ENCODE results near the gene FNDC3B.
A peak's percentile ranks its signal among the peaks of the same experiment; 100 is the strongest.
"Not testable (repeated sequence)": the region's sequence is repeated elsewhere in the genome, so short reads cannot be mapped to it uniquely, and the experiment has no call there.

Gene FNDC3B

DNA sequence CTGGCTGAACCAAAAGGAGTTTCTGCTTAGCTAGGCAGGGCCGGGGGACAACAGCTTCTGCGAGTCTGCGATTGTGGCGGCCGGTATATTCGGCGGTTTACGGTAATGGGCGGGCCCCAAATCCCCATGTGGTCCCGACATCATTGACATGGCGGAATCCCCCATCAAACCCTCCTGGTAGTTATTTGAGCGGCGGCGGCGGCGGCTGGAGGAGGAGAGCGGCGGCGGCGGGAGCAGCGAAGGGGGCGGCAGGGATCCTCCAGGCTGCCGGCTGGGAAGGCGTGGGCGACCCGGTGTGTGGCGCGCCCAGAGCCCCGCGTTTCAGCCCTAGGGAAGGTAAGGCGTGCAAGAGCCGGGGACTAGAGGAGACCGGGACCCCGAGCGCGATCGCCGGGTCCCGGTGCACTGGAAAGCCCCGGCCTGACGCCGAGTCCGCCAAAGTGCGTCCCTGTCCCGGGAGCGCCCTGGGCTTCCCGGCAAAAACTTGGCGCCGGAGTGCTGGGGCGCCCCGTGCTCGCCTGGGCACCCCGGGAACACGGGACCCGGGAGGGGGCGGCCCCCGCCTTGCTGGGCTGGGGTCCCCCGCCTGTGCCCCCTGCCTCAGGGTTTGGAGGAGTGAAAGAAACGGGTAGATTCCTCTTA is at the start of gene FNDC3B:
Gene FNDC3B (plus strand): TSS at position 143 of the 642 bp plus-strand sequence. CDS start 72,902 bp downstream, outside the sequence.
- peak; percentile 98 for DNase-seq

DNA sequence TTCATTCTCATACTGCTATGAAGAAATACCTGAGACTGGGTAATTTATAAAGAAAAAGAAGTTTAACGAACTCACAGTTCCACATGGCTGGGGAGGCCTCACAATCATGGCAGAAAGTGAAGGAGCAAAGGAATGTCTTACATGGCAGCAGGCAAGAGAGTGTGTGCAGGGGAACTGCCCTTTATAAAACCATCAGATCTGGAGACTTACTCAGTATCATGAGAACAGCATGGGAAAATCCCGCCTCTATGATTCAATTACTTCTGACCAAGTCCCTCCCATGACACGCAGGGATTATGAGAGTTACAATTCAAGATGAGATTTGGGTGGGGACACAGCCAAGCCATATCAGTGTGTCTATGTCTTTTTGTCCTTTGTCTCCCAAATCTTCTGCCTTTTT is 49.1 kb upstream of the FNDC3B start:
- DNase-seq: not testable (repeated sequence)

DNA sequence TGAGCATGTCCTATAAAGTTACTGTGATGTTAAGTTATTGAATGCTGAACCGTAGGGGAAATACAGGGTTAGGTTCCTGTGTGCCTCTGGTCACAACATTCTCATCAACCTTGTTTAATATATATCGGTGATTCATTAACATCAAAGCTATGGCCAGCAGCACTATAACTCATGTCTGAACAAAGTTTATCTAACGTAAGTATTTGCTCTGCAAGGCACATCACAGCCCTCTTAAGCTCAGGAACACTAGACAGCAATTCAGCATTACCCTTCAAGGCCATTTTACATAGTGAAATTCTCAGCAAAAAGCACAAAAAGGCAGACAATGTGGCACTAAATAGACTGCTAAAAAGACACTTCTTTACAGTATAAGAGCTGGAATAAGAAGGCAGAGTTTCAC is 48.2 kb upstream of the FNDC3B start:
- DNase-seq: no peak

DNA sequence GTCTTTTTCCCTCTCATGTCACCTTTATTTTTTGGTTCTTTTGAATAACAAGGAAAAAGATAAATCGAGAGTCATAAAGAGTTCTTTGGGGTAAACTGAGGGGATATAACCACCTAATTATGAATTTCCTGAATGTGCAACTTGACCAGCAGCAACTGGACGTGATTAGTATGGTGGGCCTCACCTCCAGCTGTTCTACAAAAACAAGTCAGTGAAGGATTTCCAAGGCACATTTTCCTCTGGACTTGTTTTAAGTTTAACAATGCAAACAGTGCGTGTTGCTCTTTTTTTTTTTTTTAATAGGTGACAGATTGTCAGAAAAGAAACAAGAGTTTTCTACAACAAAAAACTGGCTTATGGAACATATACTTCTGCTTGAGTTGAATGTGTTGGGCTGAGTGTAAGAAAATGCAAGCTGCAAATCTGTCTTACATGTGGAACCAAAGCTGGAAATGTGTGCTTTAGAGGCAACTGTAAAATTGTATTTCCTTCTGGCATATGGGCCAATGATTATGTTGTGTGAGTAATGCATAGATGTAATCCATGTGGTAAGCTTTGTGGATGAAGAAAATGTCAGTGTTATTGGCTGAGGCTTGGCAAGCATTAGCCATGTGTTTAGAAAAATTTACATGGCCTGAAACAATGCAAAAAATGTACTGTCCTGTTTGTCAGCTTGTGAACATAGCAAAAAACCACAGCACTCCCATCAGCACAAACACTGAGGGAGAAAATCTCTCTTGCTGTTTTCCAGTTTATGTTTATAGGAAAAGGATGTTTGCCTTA is 44.5 kb upstream of the FNDC3B start:
- no peak for DNase-seq

DNA sequence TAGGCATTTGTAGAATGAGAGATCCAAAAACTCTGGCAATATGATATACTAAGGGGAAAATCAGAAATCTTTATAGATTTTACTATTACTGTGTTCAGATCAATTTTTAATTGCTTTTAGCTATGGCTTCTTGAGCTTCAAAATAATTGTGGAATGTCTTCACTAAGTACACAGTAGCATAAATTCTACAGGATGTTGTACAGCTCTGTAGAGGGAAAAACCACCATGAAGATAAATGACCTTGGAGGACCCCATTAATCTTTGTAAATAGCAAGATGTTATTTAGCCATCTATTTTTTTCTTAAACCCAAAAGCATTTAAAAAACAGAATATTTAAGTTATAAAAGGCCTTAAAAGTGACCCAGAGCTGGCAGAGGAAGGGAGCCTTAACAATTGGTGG is 43.9 kb upstream of the FNDC3B start:
- DNase-seq: no peak

DNA sequence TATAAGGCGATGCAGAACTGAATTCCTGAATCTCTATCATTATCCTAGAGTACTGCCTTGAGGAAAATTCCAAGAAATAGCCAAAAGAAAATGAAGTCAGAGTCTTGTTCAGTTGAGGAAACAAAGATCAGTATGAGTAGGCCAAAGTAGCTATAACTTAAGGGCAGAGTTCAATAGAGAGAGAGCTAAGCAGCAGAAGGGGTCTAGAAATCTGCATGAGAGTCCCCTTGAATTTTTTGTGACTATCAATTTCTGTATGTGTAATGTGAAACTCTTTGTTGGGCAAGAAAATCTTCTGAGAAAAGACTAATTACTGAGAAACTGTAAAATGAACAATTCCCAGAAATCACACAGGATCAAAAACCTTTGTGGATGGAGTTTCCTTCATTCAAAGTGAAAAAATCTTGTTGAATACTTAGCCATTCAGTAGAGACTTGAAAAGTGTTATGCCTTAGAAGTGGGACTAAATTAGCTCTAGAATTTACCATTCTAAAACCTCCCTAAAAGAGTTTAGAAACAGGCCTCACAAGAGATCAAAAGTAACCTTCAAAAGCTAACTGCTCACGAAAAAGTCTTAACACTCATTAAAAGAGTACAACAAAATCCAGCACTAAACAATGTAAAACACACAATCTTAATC is 43.1 kb upstream of the FNDC3B start:
- DNase-seq: no peak

DNA sequence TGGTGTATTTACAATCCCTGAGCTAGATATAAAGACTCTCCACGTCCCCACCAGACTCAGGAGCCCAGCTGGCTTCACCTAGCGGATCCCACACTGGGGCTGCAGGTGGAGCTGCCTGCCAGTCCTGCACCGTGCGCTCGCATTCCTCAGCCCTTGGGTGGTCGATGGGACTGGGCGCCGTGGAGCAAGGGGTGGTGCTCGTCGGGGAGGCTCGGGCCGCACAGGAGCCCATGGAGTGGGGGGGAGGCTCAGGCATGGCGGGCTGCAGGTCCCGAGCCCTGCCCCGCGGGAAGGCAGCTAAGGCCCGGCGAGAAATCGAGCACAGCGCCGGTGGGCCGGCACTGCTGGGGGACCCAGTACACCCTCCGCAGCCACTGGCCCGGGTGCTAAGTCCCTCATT is 40.6 kb upstream of the FNDC3B start:
- DNase-seq: not testable (repeated sequence)

DNA sequence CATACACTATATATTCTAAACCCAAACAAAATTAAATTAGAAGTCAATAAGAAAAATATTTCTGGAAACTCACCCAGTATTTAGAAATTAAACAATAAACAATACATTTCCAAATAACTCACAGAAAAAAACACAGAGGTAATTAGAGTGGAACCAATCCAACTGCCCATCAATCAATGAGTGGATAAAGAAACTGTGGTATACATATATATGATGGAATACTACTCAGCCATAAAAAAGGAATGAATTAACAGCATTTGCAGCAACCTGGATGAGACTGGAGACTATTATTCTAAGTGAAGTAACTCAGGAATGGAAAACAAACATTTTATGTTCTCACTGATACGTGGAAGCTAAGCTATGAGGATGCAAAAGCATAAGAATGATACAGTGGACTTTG is 37.8 kb upstream of the FNDC3B start:
- DNase-seq: not testable (repeated sequence)

DNA sequence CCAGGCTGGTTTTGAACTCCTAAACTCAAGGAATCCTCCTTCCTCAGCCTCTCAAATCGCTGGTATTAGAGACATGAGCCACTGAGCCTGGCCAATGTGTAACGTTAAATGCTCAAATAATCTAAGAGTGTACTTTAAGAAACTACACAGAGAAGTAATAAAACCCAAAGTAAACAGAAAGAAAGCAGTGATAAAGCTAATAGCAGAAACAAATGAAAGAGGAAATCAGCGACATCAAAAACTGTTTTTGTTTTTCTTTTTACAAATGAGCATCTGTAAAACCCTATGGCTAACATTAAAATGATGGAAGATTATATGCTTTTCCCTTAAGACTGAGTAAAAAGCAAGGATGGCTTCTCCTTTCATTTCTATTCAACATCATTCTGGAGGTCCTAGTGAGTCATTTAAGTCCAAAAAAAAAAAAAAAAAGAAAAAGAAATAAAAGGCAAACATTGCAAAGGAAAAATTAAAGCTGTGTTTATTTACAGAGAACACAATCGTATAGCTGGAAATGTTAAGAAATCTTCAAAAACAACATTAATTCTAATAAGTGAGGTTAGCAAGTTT is 36.8 kb upstream of the FNDC3B start:
- DNase-seq: no peak

DNA sequence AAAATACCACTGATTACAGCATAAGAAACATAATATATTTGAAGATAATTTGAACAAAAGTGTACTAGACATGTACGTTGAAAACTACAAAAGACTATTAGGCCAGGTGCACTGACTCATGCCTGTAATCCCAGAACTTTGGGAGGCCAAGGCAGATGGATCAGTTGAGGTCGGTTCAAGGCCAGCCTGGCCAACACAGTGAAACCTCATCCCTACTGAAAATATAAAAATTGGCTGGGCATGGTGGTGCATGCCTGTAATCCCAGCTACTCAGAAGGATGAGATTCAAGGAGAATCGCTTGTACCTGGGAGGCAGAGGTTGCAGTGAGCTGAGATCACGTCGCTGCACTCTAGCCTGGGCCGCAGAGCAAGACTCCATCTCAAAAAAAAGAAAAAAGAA is 36.2 kb upstream of the FNDC3B start:
- no peak for DNase-seq

DNA sequence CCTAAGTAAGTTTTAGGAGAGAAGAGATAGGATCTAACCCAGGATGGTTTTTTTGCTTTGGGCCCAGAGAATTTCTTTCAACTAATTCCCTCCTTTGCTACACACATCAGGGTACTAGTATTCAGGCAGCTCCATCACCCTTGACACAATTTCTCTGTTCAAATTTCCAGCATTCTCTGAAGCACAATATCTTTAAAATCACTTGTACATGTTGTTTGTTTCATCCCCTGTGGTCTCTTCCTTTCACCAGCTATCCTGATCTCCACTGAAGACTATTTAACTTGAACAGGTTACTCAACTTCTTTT is 32.4 kb upstream of the FNDC3B start:
- DNase-seq: no peak

DNA sequence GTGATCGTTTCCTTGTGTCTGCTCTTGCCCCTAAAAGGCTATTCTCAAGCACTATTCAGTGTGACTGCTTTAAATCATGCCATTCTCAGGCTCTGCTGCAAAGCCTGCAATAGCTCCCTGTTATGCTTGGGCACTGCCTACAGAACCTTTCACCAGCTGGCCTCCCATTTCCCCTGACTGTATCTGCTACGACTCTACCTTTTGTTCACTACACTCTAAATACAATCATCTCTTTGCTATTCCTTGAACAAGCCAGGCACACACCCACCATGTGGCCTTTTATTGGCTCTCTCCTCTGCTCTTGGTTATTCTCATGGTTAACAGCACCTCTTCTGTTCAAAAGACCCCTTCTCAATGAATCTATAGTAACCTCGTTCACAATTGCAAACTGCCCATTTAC is 29.6 kb upstream of the FNDC3B start:
- DNase-seq: no peak

DNA sequence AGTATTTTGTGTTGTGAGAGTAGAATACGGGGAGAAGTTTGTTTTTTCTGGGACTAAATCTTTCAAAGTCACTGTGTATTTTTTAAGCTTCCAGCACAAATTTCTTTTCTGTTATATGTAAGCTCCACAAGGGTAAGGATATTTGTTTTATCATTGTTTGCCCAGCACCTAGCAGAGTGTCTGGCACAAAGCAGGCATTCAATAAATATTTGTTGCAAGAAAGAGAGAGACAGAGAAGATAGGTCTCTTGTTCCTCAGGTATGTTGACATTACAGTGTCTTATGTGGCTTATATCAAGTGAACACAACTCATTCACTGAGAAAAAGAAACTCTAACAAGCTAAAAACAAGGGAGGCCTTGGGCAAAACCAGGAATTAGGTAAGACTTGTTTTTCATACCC is 26.6 kb upstream of the FNDC3B start:
- DNase-seq: no peak

DNA sequence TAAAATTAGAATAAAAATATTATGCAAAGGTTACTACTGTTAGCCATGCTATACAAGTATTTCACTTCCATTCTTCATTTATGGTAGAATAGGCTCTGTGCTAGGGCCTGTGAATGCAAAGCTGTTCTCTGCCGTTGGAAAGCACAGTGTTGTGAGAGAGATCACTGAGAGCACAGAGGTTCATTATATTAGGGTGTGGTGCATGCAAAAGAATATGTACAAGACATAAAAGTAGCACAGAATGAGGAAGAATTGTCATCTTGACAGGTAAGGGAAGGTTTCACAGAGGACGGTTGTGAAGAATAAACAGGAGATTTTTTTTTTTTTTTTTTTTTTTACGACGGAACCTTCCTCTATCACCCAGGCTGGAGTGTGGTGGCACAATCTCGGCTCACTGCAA is 25.2 kb upstream of the FNDC3B start:
- DNase-seq: no peak

DNA sequence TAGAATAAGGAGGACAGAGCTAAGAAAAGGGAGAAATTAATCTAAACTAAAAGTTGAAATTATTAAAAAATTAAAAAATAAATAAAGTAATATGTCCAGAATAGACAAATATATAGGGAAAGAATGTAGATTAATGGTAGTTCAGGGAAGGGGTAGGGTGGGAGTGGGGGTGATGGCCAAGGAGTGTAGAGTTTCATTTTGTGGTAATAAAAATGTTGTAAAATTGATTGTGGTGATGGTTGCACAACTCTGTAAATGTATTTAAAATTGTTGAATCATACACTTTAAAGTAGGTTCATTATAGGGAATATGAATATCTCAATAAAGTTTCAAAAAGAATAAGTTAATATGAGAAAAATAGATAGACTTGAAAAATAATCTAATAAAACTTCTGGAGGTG is 21.0 kb upstream of the FNDC3B start:
- DNase-seq: no peak

DNA sequence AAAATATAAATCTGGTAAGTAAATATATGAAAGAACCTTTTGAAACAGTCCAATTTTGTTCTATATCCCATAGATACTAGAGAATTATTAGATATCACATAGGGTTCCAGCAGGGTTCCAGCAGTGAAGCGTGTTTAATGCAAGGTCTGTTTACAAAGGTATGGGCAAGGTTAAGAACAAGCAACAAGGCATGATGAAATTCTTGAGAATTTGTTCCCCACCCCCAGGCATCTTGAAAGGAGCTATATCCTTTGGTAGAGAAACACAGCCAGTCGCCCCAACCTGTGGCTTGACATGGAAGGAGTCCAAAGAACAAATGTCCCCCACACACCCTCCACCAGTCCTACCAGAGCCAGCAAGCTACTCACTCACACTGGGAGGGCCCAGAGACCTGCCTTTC is 18.6 kb upstream of the FNDC3B start:
- no peak for DNase-seq

DNA sequence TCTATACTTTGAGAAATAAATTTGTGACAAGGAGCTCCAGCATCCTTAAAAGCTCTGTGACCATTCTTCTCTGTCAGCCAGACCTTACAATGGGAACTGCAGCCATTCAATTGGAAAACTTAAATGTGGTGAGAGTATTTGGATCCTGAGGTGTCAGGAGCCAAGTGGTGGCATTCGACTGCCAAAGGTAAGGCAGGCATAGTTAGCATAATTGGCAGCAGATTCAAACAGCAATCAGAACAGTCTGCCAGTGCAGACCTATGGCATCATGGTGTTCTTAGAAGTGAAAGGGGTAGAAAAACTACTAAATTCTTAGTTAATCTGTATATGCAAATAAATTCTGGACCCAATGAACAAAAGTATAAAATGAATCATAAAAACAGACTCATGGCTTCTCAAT is 18.2 kb upstream of the FNDC3B start:
- no peak for DNase-seq

DNA sequence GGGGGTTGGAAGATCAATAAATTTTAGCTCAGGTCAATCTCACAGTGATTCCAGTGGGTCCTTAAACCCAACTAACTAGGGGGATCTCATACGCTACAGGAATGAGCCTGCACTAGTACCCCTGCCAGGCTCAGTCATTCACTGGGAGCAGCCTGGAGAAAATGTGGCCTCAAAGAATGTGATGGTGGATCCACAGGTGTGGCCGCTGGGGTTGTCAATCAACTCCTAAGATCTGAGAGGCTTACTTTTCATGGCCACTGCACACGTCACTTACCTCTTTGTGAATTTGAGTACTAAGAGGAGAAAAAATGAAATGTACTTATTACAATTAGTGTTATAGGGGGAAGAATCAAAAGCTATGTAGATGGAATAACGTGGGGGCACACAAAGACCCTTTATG is 17.5 kb upstream of the FNDC3B start:
- DNase-seq: no peak

DNA sequence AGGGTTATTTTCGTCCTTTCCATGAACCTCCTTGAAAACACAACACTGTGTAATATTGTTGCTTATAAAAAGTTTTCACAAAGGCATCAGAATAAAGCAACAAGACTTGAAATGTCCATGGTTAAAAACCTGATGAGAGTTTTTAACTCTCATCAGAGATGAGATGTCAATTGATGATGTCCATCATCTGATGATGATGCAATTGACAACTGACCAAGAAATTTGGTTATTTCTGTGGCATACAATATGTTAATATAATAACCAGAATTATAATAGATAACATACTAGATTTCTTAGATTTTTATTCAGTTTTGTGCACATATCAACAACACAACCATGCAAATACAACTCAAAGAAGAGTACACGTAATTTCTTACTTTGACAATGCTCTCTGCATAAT is 15.5 kb upstream of the FNDC3B start:
- no peak for DNase-seq

DNA sequence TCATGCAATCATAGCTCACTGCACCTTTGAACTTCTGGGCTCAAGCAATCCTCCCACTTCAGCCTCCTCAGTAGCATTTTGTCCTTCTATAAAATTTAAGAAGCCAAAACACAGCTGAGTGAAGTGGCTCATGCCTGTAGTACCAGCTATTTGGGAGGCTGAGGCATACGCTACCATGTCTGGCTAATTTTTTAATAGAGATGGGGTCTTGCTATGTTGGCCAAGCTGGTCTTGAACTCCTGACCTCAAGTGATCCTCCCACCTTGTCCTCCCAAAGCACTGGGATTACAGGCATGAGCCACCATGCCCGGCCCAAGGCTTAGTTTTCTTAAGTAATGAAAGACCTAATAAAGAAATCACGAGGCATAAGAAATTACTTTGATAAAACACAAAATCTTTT is 14.7 kb upstream of the FNDC3B start:
- no peak for DNase-seq

DNA sequence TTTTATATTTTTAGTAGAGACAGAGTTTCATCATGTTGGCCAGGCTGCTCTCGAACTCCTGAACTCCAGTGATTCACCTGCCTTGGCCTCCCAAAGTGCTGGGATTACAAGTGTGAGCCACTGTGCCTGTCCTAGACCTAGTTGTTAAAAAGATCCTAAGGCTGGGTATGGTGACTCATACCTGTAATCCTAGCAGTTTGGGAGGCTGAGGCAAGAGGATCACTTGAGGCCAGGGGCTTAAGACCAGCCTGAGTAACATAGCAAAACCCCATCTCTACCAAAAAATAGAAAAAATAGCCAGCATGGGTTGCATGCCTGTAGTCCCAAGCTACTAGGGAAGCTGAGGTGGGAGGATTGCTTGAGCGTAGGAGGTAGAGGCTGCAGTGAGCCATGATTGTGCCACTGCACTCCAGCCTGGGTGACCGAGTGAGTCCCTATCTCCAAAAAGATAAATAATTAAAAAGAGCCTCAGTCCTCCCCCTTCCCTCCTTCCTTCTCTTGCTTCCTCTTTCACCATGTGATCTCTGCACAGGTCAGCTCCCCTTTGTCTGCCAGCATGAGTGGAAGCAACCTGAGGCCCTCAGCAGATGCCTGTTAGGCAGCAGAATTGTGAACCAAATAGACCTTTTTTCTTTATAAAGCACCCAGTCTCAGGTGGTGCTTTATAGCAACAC is 9.8 kb upstream of the FNDC3B start:
- DNase-seq: peak; percentile 55

DNA sequence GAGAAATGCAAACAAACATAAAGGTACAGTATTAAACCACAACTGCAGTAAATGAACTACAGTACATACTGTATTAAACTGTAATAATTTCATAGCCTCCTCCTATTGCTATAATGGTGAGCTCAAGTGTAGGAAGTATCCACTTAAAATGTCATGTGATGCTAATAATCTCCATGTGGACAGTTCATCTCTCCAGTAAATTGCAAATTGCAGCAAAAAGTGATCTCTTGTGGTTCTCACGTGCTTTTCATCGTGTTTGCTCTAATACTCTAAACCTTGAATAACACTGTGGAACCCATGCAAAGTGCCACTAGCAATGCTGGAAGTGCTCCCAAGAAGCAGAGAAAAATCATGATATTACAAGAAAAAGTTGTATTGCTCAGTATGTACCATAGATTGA is 9.2 kb upstream of the FNDC3B start:
- DNase-seq: no peak

DNA sequence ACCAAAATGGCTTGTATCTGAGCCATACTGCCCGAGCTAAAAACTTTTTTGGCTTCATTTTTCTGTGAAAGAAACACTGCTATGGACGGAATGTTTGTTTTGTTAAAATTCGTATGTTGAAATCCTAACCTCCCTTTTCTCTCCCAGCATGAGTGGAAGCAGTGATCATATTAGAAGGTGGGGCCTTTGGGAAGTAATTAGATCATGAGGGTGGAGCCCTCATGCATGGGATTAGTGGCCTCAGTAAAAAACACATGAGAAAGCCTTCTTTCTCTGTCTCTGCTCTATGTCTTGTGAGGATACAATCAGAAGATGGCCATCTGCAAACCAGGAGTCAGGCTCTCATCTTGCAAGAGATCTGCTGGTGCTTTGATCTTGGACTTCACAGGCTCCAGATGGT is 7.4 kb upstream of the FNDC3B start:
- DNase-seq: no peak

DNA sequence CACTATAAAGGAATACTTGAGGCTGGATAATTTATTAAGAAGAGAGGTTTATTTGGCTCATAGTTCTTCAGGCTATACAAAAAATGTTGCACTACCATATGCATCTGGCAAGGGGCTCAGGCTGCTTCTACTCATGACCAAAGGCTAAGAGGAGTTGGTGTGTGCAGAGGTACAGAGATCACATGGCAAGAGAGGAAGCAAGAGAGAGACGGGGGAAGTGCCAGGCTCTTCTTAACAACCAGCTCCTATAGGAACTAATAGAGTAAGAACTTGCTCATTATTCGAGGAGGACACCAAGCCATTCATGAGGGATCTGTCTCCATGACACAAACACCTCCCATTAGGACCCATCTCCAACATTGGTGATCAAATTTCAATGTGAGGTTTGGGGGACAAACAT is 6.0 kb upstream of the FNDC3B start:
- DNase-seq: no peak

Measured in hematopoietic multipotent progenitor cell treated with erythropoietin and hydrocortisone succinate and interleukin-3 and kit ligand, for 4 days (in vitro differentiated cells).